ENCODE data around the gene PRLR.
"Not testable (repeated sequence)": the region's sequence is repeated elsewhere in the genome, so short reads cannot be mapped to it uniquely, and the experiment has no call there.

PRLR gene

GRCh38 chr5:35192506-35192905, 37.8 kb downstream of the PRLR start:
- Histone ChIP-seq H3K9me3 (ENCODE audit: control insufficient read depth, insufficient read depth, low read length) (no peaks in the 10 kb centered on the region), H3K27ac (ENCODE audit: low read depth, low read length) (no peak overlapping the region), H3K4me2 (ENCODE audit: low read length) (no peak overlapping the region), H3K79me2 (ENCODE audit: control insufficient read depth, low read length) (no peaks in the 10 kb centered on the region), H3K4me1 (ENCODE audit: control insufficient read depth, low read length) (peaks cover 16% of the 10 kb centered on the region), H4K20me1 (ENCODE audit: control insufficient read depth, insufficient read depth, low read depth, low read length) (no peaks in the 10 kb centered on the region), H3K36me3 (ENCODE audit: control insufficient read depth, low read length) (no peaks in the 10 kb centered on the region), H3K27me3 (ENCODE audit: control insufficient read depth, low read length) (no peaks in the 10 kb centered on the region), H3K9me2 (replicated peaks; ENCODE audit: control insufficient read depth, low read length) (no peaks in the 10 kb centered on the region), H3K4me3 (ENCODE audit: low read length) (no peak overlapping the region), H3F3A (ENCODE audit: control insufficient read depth, insufficient read depth) (no peaks in the 10 kb centered on the region)
- TF ChIP-seq EZH2phosphoT487 (IDR thresholded peaks at IDR 0.05; ENCODE audit: borderline replicate concordance, low read length) (no peak), CTCF (IDR thresholded peaks at IDR 0.05; ENCODE audit: low read depth, low read length, poor library complexity, severe bottlenecking) (no peak)

GRCh38 chr5:35189801-35190200, 40.5 kb downstream of the PRLR start:
- peaks cover 11% of the 10 kb centered on the region for H3K4me1 ChIP-seq (ENCODE audit: control insufficient read depth, low read length)
- H3K36me3 ChIP-seq (ENCODE audit: control insufficient read depth, low read length); H3K27ac ChIP-seq (ENCODE audit: low read depth, low read length); H3F3A ChIP-seq (ENCODE audit: control insufficient read depth, insufficient read depth); H3K79me2 ChIP-seq (ENCODE audit: control insufficient read depth, low read length); H4K20me1 ChIP-seq (ENCODE audit: control insufficient read depth, insufficient read depth, low read depth, low read length); H3K27me3 ChIP-seq (ENCODE audit: control insufficient read depth, low read length); H3K9me2 ChIP-seq (replicated peaks; ENCODE audit: control insufficient read depth, low read length); H3K9me3 ChIP-seq (ENCODE audit: control insufficient read depth, insufficient read depth, low read length); H3K4me3 ChIP-seq (ENCODE audit: low read length); H3K4me2 ChIP-seq (ENCODE audit: low read length): not testable (repeated sequence)

GRCh38 chr5:35188031-35188457, 42.2 kb downstream of the PRLR start:
- H3K4me1 ChIP-seq (ENCODE audit: control insufficient read depth, low read length) = no peaks in the 10 kb centered on the region
- H3K4me2 ChIP-seq (ENCODE audit: low read length) = no peak overlapping the region
- no peaks in the 10 kb centered on the region for H3F3A ChIP-seq (ENCODE audit: control insufficient read depth, insufficient read depth)
- no peaks in the 10 kb centered on the region for H3K36me3 ChIP-seq (ENCODE audit: control insufficient read depth, low read length)
- no peaks in the 10 kb centered on the region for H3K9me3 ChIP-seq (ENCODE audit: control insufficient read depth, insufficient read depth, low read length)
- no peak overlapping the region for H3K27ac ChIP-seq (ENCODE audit: low read depth, low read length)
- no peaks in the 10 kb centered on the region for H3K9me2 ChIP-seq (replicated peaks; ENCODE audit: control insufficient read depth, low read length)
- TF ChIP-seq EZH2phosphoT487 (IDR thresholded peaks at IDR 0.05; ENCODE audit: borderline replicate concordance, low read length) (no peak), CTCF (IDR thresholded peaks at IDR 0.05; ENCODE audit: low read depth, low read length, poor library complexity, severe bottlenecking) (no peak)
- no peaks in the 10 kb centered on the region for H3K79me2 ChIP-seq (ENCODE audit: control insufficient read depth, low read length)
- no peaks in the 10 kb centered on the region for H4K20me1 ChIP-seq (ENCODE audit: control insufficient read depth, insufficient read depth, low read depth, low read length)
- H3K4me3 ChIP-seq (ENCODE audit: low read length) = no peak overlapping the region
- no peaks in the 10 kb centered on the region for H3K27me3 ChIP-seq (ENCODE audit: control insufficient read depth, low read length)

- not testable (repeated sequence) for H3K4me2 ChIP-seq (ENCODE audit: low read length); H3K4me1 ChIP-seq (ENCODE audit: control insufficient read depth, low read length); H3K27me3 ChIP-seq (ENCODE audit: control insufficient read depth, low read length); H3K27ac ChIP-seq (ENCODE audit: low read depth, low read length); H3K9me3 ChIP-seq (ENCODE audit: control insufficient read depth, insufficient read depth, low read length); H3K9me2 ChIP-seq (replicated peaks; ENCODE audit: control insufficient read depth, low read length); H4K20me1 ChIP-seq (ENCODE audit: control insufficient read depth, insufficient read depth, low read depth, low read length); H3F3A ChIP-seq (ENCODE audit: control insufficient read depth, insufficient read depth); H3K4me3 ChIP-seq (ENCODE audit: low read length); H3K36me3 ChIP-seq (ENCODE audit: control insufficient read depth, low read length); H3K79me2 ChIP-seq (ENCODE audit: control insufficient read depth, low read length)
Measured at GRCh38 chr5:35187621-35188020, 42.7 kb downstream of the PRLR start.

All from DOHH2 (cell line).